M059J (cell line): ENCODE data around the gene HPS1. TPM values are rescaled to one million over a fixed set of nuclear protein-coding genes. Genes with fewer than 3 reads are reported as not detected.

Experiments
- DNase-seq: peaks from one replicate; pipeline ENCODE4 v3.0.0-alpha.2; 2012; ENCODE audit warnings: low read depth
- total RNA-seq: library from RNA; depleted of rRNA; stranded (reverse); fragments of >200 nt; shearing (Covaris generic); gene quantifications from 2 replicates; pipeline ENCODE4 v1.2.3, GENCODE V29; 2014

Gene HPS1
- total RNA-seq, 1 experiment from 2014 or later: 31.7 TPM

DNA sequence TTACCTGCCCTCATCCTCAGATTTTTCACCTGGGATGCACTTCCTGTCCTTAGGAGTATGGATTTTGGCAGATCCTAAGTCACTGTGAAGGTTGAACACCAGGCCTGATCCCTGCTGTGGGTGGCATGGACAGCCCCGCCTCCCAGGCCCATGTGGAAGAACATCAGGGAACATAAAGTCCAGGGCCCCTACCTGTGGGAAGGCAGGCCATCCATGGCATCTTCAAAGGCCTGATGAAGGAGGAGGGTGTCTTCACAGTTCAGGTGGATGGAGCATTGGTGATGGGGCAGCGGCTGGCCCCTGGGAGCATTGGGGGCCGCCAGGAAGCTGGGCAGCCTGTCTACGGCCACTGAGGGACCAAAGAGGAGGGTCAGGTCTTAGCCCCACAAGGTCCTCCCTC, 56.3 kb downstream of the HPS1 start:
- no peak for DNase-seq

DNA sequence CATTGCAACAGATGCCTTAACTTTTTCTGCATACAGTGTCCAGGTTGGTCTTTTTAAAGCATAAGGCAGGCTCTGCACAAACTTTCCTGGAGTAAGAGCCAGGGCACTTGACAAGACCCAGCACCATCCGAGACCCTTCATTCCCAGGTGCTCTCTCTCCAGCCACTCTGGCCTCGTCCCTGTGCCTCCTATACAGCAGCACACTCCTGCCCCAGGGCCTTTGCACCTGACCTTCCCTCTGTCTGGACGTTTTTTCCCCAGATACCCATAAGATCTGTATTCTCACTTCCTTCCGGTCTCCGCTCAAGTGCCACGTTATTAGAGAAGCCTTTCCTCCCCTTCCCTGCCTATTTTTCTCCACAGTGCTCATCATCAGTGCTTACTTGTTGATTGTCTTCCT, 57.3 kb downstream of the HPS1 start:
- no peak for DNase-seq

DNA sequence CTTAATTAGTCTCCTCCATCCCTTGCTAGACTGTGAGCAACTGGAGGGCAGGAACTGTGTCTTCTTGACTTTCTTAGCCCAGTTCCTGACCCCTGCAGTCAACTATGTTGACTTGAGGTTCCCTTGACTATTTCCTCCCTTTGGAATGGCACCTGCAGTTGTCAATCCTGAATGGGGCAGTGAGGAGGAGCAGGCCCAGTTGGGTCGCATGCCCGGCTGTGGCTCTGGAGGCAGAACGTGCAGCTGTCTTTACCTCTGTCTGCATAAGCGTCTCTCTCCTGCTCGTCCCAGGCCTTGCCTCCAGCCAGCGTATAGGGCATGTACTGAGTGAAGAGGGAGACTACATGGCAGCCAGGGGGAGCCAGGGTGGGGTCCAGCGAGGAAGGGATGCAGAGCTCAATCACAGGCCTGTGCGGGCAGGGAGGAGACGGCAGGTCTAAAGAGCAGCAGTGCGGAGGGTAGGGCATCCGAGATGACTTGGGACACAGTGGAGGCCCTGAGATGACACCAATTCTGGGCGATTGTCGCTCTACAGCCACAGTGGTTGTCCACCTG, 58.6 kb downstream of the HPS1 start:
- no peak for DNase-seq

DNA sequence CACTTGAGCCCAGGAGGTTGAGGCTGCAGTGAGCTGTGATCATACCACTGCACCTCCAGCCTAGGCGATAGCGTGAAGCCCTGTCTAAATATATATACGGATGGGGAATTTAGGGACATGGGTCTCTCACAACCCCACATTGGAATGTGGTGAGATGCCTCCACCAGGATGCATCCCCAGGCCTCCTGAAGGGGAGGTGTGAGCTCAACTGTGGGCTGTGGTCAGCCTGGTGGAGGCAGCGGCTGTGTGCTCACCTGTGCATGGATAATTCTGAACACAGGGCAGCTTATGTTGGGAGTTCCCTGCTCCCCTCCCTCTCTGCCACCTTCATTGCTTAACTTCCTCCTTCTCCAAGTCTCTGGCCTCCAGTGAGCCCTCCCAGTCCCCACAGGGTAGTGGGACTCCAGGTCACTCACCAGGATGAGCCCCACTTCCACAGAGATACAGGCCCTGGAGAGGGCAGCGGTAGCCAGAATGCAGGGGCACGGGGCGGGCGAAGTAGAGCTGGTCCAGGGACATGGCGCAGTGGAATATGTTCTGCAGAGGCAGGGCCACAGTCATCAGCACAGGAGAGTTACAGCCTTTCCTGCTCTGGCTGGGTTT, 62.1 kb downstream of the HPS1 start:
- DNase-seq: no peak

DNA sequence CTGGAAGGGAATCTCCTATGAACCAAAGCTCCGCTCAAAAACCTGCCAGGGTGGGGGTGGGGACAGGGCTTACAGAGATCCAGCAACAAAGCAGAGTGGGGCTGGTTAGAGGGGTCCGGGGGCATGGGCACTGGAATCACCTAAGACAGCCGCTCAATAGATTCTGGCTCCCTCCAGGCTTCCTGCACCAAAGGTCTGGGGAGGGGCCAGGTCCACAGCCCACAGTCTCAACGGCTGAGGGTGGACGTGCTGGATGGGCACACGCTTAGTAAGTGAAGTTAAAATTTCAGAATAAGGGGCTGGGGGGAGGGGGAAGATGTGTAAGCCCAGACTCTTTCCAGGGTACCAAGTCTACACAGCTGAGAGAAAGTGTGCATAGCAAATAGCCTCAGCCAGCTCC, 62.9 kb downstream of the HPS1 start:
- DNase-seq: no peak

DNA sequence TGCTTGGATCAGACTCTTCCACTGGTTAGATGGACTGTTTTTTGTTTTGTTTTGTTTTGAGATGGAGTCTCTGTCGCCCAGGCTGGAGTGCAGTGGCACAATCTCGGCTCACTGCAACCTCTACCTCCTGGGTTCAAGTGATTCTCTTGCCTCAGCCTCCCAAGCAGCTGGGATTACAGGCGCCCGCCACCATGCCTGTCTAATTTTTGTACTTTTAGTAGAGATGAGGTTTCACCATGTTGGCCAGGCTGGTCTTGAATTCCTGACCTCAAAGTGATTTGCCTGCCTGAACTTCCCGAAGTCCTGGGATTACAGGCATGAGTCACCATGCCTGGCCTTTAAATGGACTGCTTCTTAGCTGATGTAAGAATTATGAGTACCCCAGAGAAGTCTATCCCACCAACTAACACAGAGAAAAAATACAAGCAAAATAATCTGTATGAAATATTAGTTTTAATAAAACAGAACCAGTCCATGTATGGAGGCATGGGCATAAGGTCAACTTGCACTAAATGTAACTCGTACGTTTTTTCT, 63.5 kb downstream of the HPS1 start:
- peak; percentile 77 for DNase-seq

DNA sequence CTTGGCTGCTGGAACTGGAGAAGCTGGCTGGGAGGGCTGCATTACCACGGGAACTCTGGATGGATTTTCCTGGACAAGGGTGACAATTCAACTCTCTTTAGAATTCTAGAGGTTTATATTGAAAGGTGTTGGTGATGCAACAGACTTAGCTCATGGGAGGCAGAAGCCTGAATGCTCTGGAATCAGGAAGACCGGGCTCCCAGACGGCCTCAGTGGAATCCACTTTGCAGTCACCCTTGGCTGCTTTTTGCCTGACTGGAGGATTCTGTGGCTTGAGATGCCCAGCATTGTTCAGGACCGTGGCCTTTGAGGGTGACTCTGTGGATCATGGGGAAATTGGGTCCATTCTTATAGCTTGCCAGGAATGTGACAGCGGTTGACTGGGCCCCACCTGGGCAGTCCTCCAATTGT, 64.0 kb downstream of the HPS1 start:
- DNase-seq: no peak

DNA sequence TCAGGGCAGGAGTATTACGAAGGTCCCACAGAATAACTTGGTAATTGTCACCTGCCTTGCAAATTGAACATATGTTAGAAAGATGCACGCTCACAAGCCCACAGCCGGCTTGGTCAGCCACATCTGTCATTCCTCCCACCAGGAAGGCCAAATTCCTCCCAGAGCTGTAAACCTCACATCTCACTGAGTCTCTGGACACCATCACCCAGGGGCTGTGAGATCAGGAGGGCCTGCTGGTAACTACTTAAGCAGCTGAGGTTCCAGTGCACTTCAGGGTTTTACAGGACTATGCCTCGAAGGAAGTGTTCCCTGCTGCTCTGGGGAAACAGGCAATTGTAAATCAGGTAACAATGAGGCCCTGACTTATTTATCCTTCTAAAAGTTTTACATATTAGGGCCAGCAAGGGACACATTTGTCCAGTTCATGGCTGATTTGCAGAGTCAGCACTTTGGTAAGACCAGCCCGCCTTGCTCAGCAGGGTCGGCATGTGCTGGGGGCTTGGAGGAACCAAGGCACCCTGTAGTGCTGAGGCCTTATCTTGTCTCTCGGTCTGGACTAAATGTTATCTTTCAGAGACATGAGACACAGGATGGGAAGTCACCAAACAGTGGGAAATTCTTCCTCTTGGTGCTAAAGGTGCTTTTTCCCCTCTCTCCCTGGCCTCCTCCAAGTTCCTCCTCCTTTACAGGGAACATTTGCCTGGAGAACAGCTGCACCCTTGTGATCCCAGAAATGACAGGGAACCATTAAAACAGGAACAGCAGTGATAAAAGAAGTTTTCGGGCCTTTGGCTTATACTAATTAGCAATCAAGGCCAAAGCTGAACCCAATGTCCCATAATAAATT, 66.0 kb downstream of the HPS1 start:
- DNase-seq: no peak

DNA sequence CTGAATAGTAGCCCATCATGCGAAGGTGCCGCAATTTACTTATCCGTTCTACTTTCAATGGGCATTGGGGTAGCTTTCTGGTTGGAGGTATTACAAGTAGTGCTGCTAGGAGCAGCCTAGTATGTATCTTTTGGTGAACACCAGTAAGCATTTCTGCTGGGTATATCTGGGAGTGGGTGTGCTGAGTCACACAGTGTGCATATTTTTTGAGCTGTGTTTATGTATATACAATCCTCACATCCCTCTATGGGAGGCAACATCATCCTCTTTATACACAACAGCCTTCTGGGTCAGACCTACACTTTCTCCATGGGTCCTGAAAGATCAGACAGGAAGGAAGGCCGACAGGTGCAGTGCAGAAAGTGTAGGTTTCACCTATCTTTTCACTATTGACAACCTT, 68.0 kb downstream of the HPS1 start:
- DNase-seq: no peak

DNA sequence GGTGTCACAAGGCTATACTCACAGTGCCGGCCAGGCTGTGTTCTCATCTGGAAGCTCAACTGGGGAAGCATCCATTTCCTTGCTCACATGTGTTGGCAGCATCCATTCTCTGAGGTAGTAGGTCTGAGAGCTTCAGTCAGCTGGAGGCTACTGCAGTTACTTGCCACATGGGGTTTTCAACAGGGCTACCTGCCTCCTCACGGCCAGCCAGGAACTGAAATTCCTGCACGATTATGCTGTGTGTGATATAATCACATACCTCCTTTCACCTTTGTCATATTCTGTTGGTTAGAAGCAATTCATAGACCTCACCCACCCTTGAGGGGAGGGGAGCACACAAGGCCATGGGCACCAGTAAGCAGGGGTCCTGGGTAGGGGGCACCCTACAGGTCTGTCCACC, 69.2 kb downstream of the HPS1 start:
- no peak for DNase-seq

DNA sequence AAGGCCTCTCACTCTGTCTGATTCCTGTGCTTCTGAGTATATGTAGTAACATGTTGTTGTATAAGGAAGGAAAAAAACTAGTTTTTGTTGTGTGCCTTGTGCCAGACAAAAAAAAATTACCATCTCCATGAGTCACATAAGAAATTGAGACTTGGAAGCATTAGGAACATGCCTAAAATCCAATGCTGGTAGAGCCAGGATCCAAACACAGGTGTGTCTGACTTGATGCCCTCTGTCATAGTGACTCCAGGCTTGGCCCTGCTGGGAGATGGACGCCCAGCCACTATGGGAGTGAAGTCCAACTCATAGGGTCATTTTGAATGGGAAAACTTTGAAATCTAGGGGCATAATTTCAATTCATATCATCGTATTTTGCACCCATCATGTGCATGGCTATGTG, 69.7 kb downstream of the HPS1 start:
- no peak for DNase-seq

DNA sequence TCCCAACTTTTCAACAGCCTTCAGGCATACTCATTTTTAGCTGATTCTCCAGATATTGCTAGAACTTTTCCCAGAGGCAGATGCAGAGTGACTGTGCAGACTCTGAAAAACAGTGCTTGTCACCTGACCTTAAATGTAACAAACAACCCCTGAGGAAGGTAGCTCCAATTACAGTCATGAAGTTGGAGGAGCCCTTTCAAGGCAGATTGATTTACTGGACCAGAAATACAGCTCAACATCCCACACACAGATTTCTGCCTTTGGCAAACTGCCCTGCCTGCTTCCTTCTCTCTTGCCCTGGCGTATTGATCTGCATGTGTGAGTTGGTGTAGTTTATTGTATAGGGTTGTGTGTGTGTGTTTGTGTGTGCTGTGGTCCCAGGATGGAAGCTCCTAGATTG, 70.2 kb downstream of the HPS1 start:
- peak; percentile 30 for DNase-seq

DNA sequence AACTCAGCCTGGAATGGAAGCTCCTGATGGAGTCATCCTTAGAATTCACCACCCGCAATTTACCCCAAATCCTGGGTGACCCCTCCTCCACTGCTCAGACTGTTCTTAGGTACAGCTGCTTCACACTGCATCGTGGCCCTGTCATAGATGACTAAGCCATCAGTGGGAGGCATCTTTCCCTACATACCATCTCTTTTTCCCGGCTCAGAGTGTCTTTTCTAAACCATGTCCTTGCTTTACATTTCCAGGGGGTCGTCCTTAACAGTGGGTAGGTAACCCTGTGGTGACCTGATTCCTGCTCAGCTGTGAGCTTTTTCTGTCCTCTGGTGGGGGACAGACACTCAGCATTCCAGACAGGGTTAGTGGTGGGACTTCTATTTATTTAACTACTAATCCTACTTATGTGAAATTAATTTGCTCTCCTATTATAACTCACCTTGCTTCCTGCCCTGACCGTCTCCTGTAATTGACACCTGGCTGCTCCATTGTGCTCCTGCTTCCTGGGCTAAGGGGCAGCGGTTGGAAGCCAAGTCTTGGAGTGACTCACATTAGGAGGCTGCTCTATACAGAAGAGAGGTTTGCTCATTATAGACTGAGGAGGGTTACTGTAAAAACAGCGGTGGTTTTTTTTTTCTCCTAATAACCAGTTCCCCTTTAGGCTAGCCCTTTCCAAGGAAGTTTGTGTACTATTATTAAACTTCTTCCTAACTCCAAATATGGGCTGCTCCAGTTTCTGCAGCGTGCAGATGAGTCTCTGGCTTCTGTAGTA, 72.3 kb downstream of the HPS1 start:
- peak; percentile 70 for DNase-seq

DNA sequence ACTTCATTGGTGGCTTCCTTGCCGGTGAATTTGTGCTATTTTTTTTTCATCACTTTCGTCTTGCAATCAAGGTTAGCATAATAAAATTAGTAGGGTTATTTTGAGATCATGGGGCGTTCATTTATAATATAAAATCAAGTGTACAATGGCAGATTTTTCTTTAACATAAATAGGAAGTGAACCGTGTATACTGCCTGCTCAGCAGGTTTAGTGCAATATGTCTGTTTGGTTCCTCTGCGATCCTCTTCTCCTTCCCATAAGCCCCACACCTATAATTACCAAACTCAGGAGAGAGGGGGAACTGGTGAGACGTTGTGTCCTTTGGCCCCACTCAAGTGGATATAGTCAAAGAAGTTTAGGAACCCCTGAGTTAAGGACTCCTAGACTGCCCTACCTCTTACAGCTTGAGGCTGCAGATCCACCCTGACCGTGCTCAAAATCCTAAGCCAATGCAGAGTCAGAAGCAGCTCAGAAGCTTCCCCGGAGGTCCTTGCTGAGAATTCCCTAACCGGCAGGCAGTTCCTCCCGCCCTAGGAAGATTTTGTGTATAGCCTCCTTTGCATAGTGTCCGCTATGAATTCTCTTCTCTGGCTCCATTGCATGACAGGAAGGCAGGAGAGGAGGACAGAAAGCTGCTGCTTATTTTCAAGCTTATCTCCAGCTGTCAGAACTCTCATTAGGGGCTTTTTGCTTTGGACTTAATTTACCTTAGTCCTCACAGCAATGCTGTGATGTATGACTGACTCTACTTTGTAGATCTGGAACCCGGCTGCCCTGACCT, 73.3 kb downstream of the HPS1 start:
- DNase-seq: no peak

DNA sequence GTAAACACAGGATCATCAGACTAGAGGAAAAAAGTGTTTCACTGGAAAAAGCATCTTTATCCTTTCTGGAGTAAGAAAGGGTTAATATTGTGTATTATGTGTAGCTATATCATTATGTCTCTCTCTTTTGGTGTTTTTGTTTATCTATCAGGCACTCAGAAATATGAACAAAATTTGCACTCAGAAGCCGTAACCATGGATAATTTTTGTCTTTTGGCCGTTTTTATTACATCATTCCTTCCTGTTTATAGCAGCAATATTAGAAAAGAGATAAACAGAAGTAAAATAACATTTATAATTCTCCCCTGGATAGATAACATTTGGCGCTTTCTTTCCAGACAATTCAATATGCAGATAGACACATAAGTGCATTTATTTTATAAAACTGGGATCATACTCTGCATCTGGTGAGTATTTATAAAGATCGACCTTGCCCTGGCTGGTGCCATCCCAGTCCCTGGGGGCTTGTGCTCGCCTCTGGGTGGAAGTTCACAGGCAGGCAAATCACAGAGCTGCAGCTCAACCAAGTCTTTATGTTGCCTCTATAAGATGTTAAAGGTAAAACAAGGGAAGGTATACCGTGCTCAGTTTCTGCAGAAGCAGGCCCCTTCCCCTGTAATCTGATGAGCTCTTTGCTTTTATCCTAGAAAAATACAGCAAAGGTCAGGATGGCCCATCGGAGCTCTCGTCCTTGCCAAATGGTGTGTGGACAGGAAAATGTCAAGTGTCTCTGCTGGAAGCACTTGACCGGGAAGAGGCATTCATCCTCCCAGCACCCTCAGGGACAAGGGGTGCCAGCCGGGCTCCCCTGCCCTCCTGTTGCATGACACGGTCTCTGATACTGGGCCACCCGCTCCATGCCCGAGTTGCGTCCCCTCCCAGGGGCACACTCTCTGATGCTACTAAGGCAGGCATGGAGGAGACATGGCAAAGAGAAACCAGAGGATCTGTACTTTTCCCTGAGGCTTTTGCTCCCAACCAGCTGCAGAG, 75.6 kb downstream of the HPS1 start:
- DNase-seq: no peak

DNA sequence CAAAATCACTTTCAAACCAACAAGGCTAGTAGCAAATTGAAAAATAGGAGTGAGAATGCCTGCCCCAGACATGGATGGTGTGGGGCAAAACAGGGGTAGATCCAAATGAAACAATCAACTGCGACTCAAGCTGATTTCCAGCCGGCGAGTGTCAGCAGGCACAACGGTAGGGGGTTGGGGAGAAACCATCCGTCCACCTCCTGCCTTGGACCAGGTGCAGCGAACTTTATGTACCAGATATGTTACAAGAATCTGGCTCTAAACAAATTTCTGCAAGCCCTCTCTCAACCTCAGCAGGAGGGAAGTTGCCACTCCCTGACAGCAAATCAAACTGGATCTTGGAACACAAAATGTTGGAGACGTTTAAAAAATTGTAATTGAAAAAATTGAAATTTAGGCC, 76.9 kb downstream of the HPS1 start:
- DNase-seq: no peak

DNA sequence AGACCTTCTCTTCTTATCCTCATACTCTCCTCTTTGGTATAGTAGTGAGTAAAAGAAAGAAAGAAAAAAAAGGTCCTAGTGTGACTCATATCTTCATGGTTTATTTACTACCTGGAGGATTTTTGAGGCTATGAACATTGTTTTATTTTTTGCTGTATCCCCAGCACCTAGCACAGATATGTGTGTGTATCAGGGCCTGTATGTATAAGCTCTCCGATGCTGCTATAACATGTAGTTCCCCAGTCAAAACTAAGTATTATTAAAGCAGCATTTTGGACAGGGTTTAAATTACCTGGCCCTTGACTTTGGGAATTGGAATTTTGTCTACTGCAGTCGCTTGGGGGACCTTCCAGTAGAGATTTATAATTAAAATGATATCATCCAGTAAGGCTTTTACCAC, 78.1 kb downstream of the HPS1 start:
- DNase-seq: no peak

DNA sequence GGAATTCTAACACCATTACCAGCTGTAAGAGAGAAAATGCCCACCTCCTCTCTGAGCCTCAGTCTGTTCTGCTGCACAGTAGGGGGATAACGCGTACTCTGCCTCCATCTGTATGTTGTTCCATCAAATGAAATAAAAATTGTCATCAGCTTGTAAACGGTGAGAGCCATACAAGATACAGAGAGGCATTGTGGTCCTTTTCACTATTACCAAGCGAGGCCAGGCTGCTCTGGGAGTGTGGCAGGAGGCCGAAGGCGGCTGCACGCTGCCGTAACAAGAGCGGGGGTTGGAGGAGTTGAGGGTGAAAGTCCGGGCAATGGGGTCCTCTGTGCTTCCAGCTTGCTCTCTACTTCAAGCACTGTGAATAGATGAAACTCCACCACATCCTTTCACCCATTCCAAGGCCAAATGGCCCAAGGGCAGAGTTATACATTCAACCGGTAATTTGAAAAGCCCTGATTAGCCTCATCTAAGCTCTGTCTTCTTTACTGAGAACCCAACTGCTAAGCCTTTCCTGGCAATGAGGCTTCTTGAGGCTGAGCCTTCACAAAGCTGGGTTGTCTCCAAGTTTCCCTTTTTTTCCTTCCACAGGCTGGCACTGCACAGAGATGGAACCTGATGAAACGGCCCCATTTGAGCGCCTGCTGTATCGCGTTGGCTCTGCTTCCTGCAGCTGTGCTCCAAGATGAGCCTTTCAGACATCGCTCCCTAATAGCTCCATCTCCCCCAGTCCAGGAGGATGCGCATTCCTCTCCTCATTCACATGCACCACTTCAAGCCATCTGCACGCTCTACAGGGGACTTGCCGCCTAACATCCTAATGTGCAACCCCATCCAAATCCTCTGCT, 78.9 kb downstream of the HPS1 start:
- DNase-seq: no peak
